ENCODE measurements around the gene HS3ST6.
"Not testable (repeated sequence)": the region's sequence is repeated elsewhere in the genome, so short reads cannot be mapped to it uniquely, and the experiment has no call there.

The HS3ST6 gene

DNA sequence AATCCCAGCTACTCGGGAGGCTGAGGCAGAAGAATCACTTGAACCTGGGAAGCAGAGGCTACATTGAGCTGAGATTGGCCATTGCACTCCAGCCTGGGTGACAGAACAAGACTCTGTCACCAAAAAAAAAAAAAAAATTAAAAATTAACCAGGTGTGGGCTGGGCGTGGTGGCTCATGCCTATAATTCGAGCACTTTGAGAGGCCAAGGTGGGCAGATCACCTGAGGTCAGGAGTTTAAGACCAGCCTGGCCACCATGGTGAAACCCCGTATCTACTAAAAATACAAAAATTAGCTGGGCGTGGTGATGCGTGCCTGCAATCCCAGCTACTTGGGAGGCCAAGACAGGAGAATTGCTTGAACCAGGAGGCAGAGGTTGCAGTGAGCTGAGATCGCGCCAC is 21.6 kb upstream of the HS3ST6 start:
- H3K4me1 ChIP-seq (ENCODE audit: control insufficient read depth, insufficient read depth, low read length, poor library complexity, severe bottlenecking); H3K4me3 ChIP-seq (ENCODE audit: insufficient read depth, low read depth, low read length, poor library complexity, severe bottlenecking); H3K9me3 ChIP-seq (ENCODE audit: control insufficient read depth, low read length); H3K27me3 ChIP-seq (replicated peaks; ENCODE audit: control insufficient read depth, insufficient read depth, low read length, poor library complexity, severe bottlenecking); DNase-seq; H3K27ac ChIP-seq (ENCODE audit: insufficient read depth, low read length, poor library complexity, severe bottlenecking): not testable (repeated sequence)
- peaks cover 17% of the 10 kb centered on the region for H3K36me3 ChIP-seq (ENCODE audit: control insufficient read depth, insufficient read depth, low read length)

DNA sequence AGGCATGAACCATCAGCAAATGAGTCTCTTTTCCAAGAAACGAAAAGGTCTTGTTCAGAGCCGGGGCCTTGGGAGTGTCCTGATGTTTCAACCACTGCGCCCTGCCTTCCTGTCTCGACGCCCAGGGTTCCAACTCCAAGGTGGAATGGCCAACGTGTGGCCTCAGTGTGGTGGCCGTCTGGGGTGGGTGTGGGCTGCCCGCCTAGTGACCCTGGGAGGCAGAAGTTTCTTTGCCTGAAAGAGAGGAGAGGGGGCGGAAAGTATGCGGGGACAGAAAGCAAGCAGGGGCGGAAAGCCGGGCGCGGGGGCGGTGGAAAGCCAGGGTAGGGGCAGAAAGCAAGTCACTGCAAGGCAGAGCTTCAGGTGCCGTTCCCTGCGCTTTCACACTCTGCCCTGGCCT is 20.7 kb upstream of the HS3ST6 start:
- no peak for DNase-seq
- no peaks in the 10 kb centered on the region for H3K9me3 ChIP-seq (ENCODE audit: control insufficient read depth, low read length)
- H3K4me3 ChIP-seq (ENCODE audit: insufficient read depth, low read depth, low read length, poor library complexity, severe bottlenecking), result no peak overlapping the region
- no peaks in the 10 kb centered on the region for H3K27me3 ChIP-seq (replicated peaks; ENCODE audit: control insufficient read depth, insufficient read depth, low read length, poor library complexity, severe bottlenecking)
- H3K27ac ChIP-seq (ENCODE audit: insufficient read depth, low read length, poor library complexity, severe bottlenecking), result no peak overlapping the region
- peaks cover 17% of the 10 kb centered on the region for H3K36me3 ChIP-seq (ENCODE audit: control insufficient read depth, insufficient read depth, low read length)
- peaks cover 9% of the 10 kb centered on the region for H3K4me1 ChIP-seq (ENCODE audit: control insufficient read depth, insufficient read depth, low read length, poor library complexity, severe bottlenecking)

DNA sequence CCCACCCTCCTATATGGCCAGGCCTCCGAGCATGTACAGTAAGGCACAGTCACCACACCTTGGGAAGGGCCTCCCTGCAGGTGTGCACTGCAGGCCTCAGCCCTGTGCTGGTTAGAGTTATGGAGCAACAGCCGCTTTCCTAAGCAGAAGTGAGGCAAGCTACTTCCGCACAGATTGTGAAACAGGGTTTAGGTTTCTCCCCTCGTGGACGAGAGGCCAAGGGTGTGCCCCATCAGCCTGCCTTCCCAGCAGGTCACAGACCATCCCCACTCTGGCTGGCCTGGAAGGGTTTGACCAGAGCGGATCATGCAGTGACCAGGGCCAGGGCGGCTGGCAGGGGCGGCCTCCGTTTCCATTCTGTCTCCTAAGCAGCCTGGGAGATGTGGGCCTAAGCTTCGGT is 20.1 kb upstream of the HS3ST6 start:
- peaks cover 17% of the 10 kb centered on the region for H3K36me3 ChIP-seq (ENCODE audit: control insufficient read depth, insufficient read depth, low read length)
- no peaks in the 10 kb centered on the region for H3K9me3 ChIP-seq (ENCODE audit: control insufficient read depth, low read length)
- DNase-seq, result no peak
- H3K27ac ChIP-seq (ENCODE audit: insufficient read depth, low read length, poor library complexity, severe bottlenecking), result no peak overlapping the region
- no peaks in the 10 kb centered on the region for H3K27me3 ChIP-seq (replicated peaks; ENCODE audit: control insufficient read depth, insufficient read depth, low read length, poor library complexity, severe bottlenecking)
- peaks cover 9% of the 10 kb centered on the region for H3K4me1 ChIP-seq (ENCODE audit: control insufficient read depth, insufficient read depth, low read length, poor library complexity, severe bottlenecking)
- no peak overlapping the region for H3K4me3 ChIP-seq (ENCODE audit: insufficient read depth, low read depth, low read length, poor library complexity, severe bottlenecking)

DNA sequence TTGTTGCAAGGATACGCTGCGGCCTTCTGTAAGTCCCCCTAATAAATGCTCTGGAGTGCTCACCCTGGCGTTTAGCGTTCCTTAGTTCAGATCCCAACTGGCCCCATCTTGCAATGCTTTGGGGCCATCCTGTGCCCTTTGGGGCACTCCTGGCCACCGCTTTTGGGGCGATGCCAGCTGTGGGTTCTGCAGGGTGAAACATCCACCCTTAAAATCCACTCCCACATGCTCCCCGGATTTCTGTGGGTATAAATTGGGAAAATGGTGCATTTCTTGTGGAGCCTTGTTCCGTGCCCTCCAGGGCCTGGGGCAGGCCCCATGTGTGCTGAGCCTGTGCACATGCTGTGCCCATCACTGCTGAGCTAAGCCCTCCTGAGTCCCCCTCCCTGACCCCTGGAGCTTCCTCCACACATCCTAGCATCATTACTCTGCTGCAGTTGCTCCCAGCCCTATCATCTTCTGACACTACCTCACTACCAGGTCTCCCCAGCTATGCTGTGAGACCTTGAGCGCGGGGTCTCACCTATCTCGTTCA is 18.8 kb upstream of the HS3ST6 start:
- H3K27ac ChIP-seq (ENCODE audit: insufficient read depth, low read length, poor library complexity, severe bottlenecking), result no peak overlapping the region
- DNase-seq, result no peak
- no peaks in the 10 kb centered on the region for H3K27me3 ChIP-seq (replicated peaks; ENCODE audit: control insufficient read depth, insufficient read depth, low read length, poor library complexity, severe bottlenecking)
- H3K9me3 ChIP-seq (ENCODE audit: control insufficient read depth, low read length), result no peaks in the 10 kb centered on the region
- peaks cover under 1% of the 10 kb centered on the region for H3K4me1 ChIP-seq (ENCODE audit: control insufficient read depth, insufficient read depth, low read length, poor library complexity, severe bottlenecking)
- H3K36me3 ChIP-seq (ENCODE audit: control insufficient read depth, insufficient read depth, low read length), result peaks cover 17% of the 10 kb centered on the region
- H3K4me3 ChIP-seq (ENCODE audit: insufficient read depth, low read depth, low read length, poor library complexity, severe bottlenecking), result no peak overlapping the region

DNA sequence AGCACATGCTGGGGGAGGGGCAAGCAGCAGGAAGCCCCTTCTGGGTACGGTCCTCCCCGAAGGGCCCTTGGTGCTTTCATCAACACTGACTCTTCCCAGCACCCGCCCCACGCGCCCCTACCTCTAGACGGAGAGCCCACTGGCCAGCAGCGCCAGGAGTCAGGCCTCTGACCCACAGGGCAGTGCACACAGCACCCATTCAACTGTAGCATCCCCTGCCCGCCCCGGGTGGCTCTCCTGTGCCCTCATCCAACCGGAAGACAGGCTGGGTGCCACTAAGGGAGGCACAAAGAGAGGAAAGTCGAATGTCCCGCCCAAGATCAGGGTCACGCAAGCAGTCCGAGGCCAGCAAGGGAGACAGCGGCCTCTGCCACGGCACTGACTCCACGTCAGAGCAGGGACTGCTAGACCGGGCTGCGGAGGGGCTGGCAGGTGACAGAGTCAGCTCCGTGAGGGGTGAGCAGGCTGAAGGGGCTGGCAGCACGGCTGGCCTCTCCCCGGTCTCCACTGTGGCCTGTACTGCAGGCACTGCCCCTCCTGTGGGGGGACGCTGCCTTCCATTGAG is 15.0 kb upstream of the HS3ST6 start:
- no peak for DNase-seq
- peaks cover 3% of the 10 kb centered on the region for H3K36me3 ChIP-seq (ENCODE audit: control insufficient read depth, insufficient read depth, low read length)
- no peak overlapping the region for H3K27ac ChIP-seq (ENCODE audit: insufficient read depth, low read length, poor library complexity, severe bottlenecking)
- no peak overlapping the region for H3K4me3 ChIP-seq (ENCODE audit: insufficient read depth, low read depth, low read length, poor library complexity, severe bottlenecking)
- H3K4me1 ChIP-seq (ENCODE audit: control insufficient read depth, insufficient read depth, low read length, poor library complexity, severe bottlenecking), result peaks cover 10% of the 10 kb centered on the region
- H3K9me3 ChIP-seq (ENCODE audit: control insufficient read depth, low read length), result no peaks in the 10 kb centered on the region
- H3K27me3 ChIP-seq (replicated peaks; ENCODE audit: control insufficient read depth, insufficient read depth, low read length, poor library complexity, severe bottlenecking), result no peaks in the 10 kb centered on the region

DNA sequence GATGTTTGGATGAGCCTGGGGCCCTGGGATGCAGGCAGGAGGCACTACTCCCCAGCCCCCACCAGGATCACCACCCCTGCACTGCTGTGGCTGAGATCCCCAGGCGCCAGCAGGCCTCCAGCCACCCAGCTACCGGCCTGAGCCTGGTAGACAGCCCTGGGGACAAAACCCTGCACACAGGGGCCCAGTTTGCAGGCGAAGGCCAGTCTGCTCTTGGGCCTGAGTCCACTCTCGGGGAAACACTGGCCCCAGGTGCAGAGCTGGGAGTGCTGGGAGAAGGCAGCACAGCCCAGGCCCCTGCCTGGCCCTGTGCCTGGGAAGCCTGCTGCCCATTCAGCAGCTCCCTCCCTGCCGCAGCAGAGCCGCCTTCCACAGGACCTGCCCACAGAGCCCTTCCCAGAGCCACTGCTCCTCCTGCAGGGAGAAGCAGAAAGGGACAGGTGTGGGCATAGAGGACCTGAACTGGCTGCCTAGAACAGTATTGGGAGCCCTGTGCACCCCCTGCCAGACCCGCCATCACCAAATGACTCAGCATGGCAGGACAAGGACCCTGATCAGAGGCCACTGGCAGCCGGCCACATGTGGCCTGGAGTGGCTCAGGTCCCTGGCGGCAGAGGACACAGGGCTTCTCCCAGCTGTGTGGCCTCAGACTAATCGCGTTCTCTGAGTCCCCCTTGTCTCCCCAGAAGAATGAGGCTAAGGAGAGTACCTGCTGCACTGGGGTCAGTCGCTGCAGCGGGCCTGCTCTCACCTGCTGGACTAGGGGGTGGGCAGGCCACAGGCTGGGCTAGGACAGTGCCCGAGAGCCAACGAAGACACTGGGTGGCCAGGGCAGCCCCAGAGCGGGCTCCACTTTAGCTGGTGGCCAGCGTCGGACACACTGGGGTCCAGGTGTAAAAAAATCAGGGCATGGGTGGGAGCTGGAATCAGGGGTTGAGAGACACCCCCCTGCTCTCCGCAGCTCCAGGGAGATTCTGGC is 14.1 kb upstream of the HS3ST6 start:
- no peaks in the 10 kb centered on the region for H3K36me3 ChIP-seq (ENCODE audit: control insufficient read depth, insufficient read depth, low read length)
- H3K4me3 ChIP-seq (ENCODE audit: insufficient read depth, low read depth, low read length, poor library complexity, severe bottlenecking), result no peak overlapping the region
- H3K9me3 ChIP-seq (ENCODE audit: control insufficient read depth, low read length), result no peaks in the 10 kb centered on the region
- peaks cover 10% of the 10 kb centered on the region for H3K4me1 ChIP-seq (ENCODE audit: control insufficient read depth, insufficient read depth, low read length, poor library complexity, severe bottlenecking)
- DNase-seq, result no peak
- no peak overlapping the region for H3K27ac ChIP-seq (ENCODE audit: insufficient read depth, low read length, poor library complexity, severe bottlenecking)
- H3K27me3 ChIP-seq (replicated peaks; ENCODE audit: control insufficient read depth, insufficient read depth, low read length, poor library complexity, severe bottlenecking), result no peaks in the 10 kb centered on the region

DNA sequence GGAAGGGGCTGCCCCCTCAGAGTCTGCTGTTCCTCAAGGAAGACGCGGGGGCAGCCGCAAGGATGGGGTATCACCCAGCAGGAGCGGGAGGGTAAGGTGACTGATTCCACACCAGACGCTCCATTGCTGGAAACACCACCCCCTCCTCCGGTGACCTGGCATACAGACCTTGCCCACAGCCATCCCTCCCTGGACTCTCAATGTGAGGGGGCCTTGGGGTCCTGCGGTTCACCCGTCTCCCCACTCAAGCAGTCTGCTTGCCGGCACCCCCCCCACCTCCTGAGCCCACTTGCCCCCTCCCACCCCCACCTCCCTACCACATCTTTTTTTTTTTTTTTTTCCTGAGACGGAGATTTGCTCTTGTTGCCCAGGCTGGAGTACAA is 12.1 kb upstream of the HS3ST6 start:
- no peak for DNase-seq
- H3K27ac ChIP-seq (ENCODE audit: insufficient read depth, low read length, poor library complexity, severe bottlenecking), result no peak overlapping the region
- H3K36me3 ChIP-seq (ENCODE audit: control insufficient read depth, insufficient read depth, low read length), result no peaks in the 10 kb centered on the region
- H3K4me3 ChIP-seq (ENCODE audit: insufficient read depth, low read depth, low read length, poor library complexity, severe bottlenecking), result no peak overlapping the region
- H3K27me3 ChIP-seq (replicated peaks; ENCODE audit: control insufficient read depth, insufficient read depth, low read length, poor library complexity, severe bottlenecking), result no peaks in the 10 kb centered on the region
- H3K4me1 ChIP-seq (ENCODE audit: control insufficient read depth, insufficient read depth, low read length, poor library complexity, severe bottlenecking), result peaks cover 10% of the 10 kb centered on the region
- H3K9me3 ChIP-seq (ENCODE audit: control insufficient read depth, low read length), result no peaks in the 10 kb centered on the region

DNA sequence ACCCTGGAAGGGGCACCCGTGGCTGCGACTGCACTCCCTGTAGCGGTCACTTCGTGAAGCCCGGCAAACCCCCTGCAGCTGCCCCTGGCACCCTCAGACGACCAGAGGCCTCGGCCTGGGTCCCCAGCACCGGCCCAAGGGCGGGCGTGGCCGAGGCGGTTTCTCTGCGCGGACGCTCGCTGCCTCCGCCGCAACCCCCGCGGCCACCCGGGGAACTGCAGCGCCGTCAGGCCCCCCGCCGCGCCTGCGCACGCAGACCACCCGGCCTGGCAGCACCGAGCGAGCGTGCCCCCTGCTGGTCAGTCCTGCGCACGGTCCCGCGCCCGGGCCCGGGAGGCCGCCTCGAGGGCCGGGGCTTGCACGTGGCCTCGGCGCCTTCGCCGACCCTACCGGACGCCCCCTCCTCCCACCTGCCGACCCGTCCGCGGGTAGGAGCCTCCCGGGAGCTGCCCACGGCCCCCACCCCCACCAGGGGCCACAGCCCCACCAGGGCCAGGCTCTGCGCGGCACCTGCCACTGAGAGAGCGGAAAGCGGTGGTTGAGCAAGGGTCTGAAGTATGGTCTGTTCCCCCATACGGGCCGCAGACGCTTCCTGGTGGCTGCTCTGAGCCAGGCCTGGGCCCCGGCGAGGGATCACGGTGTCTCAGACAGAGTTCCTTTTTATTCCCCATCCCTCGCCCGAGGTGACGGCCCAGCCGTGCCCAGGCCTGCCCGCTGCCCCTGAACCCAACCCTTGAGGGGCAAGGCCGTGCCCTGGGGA is 11.5 kb upstream of the HS3ST6 start:
- no peak overlapping the region for H3K27ac ChIP-seq (ENCODE audit: insufficient read depth, low read length, poor library complexity, severe bottlenecking)
- H3K27me3 ChIP-seq (replicated peaks; ENCODE audit: control insufficient read depth, insufficient read depth, low read length, poor library complexity, severe bottlenecking), result no peaks in the 10 kb centered on the region
- H3K9me3 ChIP-seq (ENCODE audit: control insufficient read depth, low read length), result no peaks in the 10 kb centered on the region
- H3K36me3 ChIP-seq (ENCODE audit: control insufficient read depth, insufficient read depth, low read length), result no peaks in the 10 kb centered on the region
- peak; percentile 78 to 87 (median 85) for DNase-seq
- peaks cover 10% of the 10 kb centered on the region for H3K4me1 ChIP-seq (ENCODE audit: control insufficient read depth, insufficient read depth, low read length, poor library complexity, severe bottlenecking)
- peak overlapping the region; percentile 49 for H3K4me3 ChIP-seq (ENCODE audit: insufficient read depth, low read depth, low read length, poor library complexity, severe bottlenecking)

DNA sequence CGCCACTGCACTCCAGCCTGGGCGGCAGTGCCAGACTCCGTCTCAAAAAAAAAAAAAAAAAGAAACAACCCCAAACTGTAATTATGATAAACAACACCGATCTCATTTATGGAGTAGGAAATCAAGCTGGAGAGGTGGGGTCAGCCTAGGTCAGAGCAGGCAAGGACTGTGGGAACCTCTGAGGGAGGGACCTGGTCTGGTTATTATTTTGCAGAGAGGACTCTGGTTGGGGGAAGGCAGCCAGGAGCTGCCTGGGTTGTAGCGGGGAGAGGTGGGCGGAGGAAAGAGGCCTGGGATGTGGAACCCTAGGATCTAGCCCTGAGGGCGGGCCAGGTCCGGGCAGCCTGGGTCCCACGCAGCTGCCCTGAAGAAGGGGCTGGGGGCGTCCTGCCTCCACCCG is 10.9 kb upstream of the HS3ST6 start:
- H3K36me3 ChIP-seq (ENCODE audit: control insufficient read depth, insufficient read depth, low read length), result no peaks in the 10 kb centered on the region
- H3K9me3 ChIP-seq (ENCODE audit: control insufficient read depth, low read length), result no peaks in the 10 kb centered on the region
- DNase-seq, result no peak
- H3K4me1 ChIP-seq (ENCODE audit: control insufficient read depth, insufficient read depth, low read length, poor library complexity, severe bottlenecking), result peaks cover 10% of the 10 kb centered on the region
- H3K27ac ChIP-seq (ENCODE audit: insufficient read depth, low read length, poor library complexity, severe bottlenecking), result no peak overlapping the region
- H3K4me3 ChIP-seq (ENCODE audit: insufficient read depth, low read depth, low read length, poor library complexity, severe bottlenecking), result peak overlapping the region; percentile 49
- H3K27me3 ChIP-seq (replicated peaks; ENCODE audit: control insufficient read depth, insufficient read depth, low read length, poor library complexity, severe bottlenecking), result no peaks in the 10 kb centered on the region

All from effector memory CD4-positive, alpha-beta T cell (primary cell).